ENCODE data around the gene CPTP.
A peak's percentile ranks its signal among the peaks of the same experiment; 100 is the strongest.

The CPTP gene

GRCh38 chr1:1310476-1311053 lies 14.0 kb upstream of the CPTP start:
- H3K4me3 ChIP-seq (ENCODE audit: low read length), result no peak overlapping the region
- H3K27me3 ChIP-seq (ENCODE audit: control insufficient read depth, low read length), result no peaks in the 10 kb centered on the region
- H3K27ac ChIP-seq (ENCODE audit: low read depth, low read length), result no peak overlapping the region
- H3K9me3 ChIP-seq (ENCODE audit: control insufficient read depth, insufficient read depth, low read length), result no peaks in the 10 kb centered on the region
- no peak for TF ChIP-seq EZH2phosphoT487 (IDR thresholded peaks at IDR 0.05; ENCODE audit: borderline replicate concordance, low read length)
- TF ChIP-seq CTCF (IDR thresholded peaks at IDR 0.05; ENCODE audit: low read depth, low read length, poor library complexity, severe bottlenecking), result no peak
- peaks cover 2% of the 10 kb centered on the region; the same call in 1 of the 2 replicates for H3F3A ChIP-seq (ENCODE audit: control insufficient read depth, insufficient read depth)
- peaks cover 51% of the 10 kb centered on the region for H3K79me2 ChIP-seq (ENCODE audit: control insufficient read depth, low read length)
- peaks cover 26% of the 10 kb centered on the region for H3K4me1 ChIP-seq (ENCODE audit: control insufficient read depth, low read length)
- peaks cover 59% of the 10 kb centered on the region for H3K36me3 ChIP-seq (ENCODE audit: control insufficient read depth, low read length)
- H4K20me1 ChIP-seq (ENCODE audit: control insufficient read depth, insufficient read depth, low read depth, low read length), result 0 out of 2 replicates have a peak, but pooled peaks cover 3% of the 10 kb centered on the region
- H3K9me2 ChIP-seq (replicated peaks; ENCODE audit: control insufficient read depth, low read length), result no peaks in the 10 kb centered on the region
- H3K4me2 ChIP-seq (ENCODE audit: low read length), result peak overlapping the region; percentile 80; the same call in 1 of the 2 replicates

- H3K4me2 ChIP-seq (ENCODE audit: low read length), result no peak overlapping the region
- H3K36me3 ChIP-seq (ENCODE audit: control insufficient read depth, low read length), result peaks cover 59% of the 10 kb centered on the region
- no peak overlapping the region for H3K27ac ChIP-seq (ENCODE audit: low read depth, low read length)
- peaks cover 45% of the 10 kb centered on the region for H3K79me2 ChIP-seq (ENCODE audit: control insufficient read depth, low read length)
- no peak overlapping the region for H3K4me3 ChIP-seq (ENCODE audit: low read length)
- H3K4me1 ChIP-seq (ENCODE audit: control insufficient read depth, low read length), result peaks cover 18% of the 10 kb centered on the region
- peaks cover 2% of the 10 kb centered on the region; the same call in 1 of the 2 replicates for H3F3A ChIP-seq (ENCODE audit: control insufficient read depth, insufficient read depth)
- no peak for TF ChIP-seq EZH2phosphoT487 (IDR thresholded peaks at IDR 0.05; ENCODE audit: borderline replicate concordance, low read length)
- no peak for TF ChIP-seq CTCF (IDR thresholded peaks at IDR 0.05; ENCODE audit: low read depth, low read length, poor library complexity, severe bottlenecking)
- no peaks in the 10 kb centered on the region for H3K9me3 ChIP-seq (ENCODE audit: control insufficient read depth, insufficient read depth, low read length)
- H3K9me2 ChIP-seq (replicated peaks; ENCODE audit: control insufficient read depth, low read length), result no peaks in the 10 kb centered on the region
- 0 out of 2 replicates have a peak, but pooled peaks cover 3% of the 10 kb centered on the region for H4K20me1 ChIP-seq (ENCODE audit: control insufficient read depth, insufficient read depth, low read depth, low read length)
- H3K27me3 ChIP-seq (ENCODE audit: control insufficient read depth, low read length), result no peaks in the 10 kb centered on the region
Observed at GRCh38 chr1:1311107-1312104, 13.2 kb upstream of the CPTP start.

- no peak overlapping the region for H3K27ac ChIP-seq (ENCODE audit: low read depth, low read length)
- H3K9me2 ChIP-seq (replicated peaks; ENCODE audit: control insufficient read depth, low read length), result no peaks in the 10 kb centered on the region
- H3K79me2 ChIP-seq (ENCODE audit: control insufficient read depth, low read length), result peaks cover 35% of the 10 kb centered on the region
- TF ChIP-seq CTCF (IDR thresholded peaks at IDR 0.05; ENCODE audit: low read depth, low read length, poor library complexity, severe bottlenecking), result no peak
- no peak for TF ChIP-seq EZH2phosphoT487 (IDR thresholded peaks at IDR 0.05; ENCODE audit: borderline replicate concordance, low read length)
- H3K4me1 ChIP-seq (ENCODE audit: control insufficient read depth, low read length), result peaks cover 9% of the 10 kb centered on the region
- peaks cover 64% of the 10 kb centered on the region for H3K36me3 ChIP-seq (ENCODE audit: control insufficient read depth, low read length)
- H3K27me3 ChIP-seq (ENCODE audit: control insufficient read depth, low read length), result no peaks in the 10 kb centered on the region
- H3F3A ChIP-seq (ENCODE audit: control insufficient read depth, insufficient read depth), result peaks cover 5% of the 10 kb centered on the region; the same call in 1 of the 2 replicates
- 0 out of 2 replicates have a peak, but pooled peaks cover 3% of the 10 kb centered on the region for H4K20me1 ChIP-seq (ENCODE audit: control insufficient read depth, insufficient read depth, low read depth, low read length)
- H3K9me3 ChIP-seq (ENCODE audit: control insufficient read depth, insufficient read depth, low read length), result no peaks in the 10 kb centered on the region
- no peak overlapping the region for H3K4me3 ChIP-seq (ENCODE audit: low read length)
- no peak overlapping the region for H3K4me2 ChIP-seq (ENCODE audit: low read length)
Observed at GRCh38 chr1:1312450-1313314, 11.9 kb upstream of the CPTP start.

Data from DOHH2 (cell line).